Activated T-helper 9 cell treated with anti-CD3 and anti-CD28 coated beads, Interleukin-2, amount 50 U/mL, for 16 hours (primary cell): ENCODE data around the gene FBXL5.
"Not testable (repeated sequence)": the region's sequence is repeated elsewhere in the genome, so short reads cannot be mapped to it uniquely, and the experiment has no call there.

Experiments used
- DNase-seq: peaks from one replicate; pipeline ENCODE4 v3.0.0-alpha.2; 2020; ENCODE audit warnings: low read depth

Gene FBXL5

GRCh38 chr4:15651676-15652075 lies 3.5 kb downstream of the FBXL5 start:
- no peak for DNase-seq

- DNase-seq = peak; percentile 20
Observed at GRCh38 chr4:15649914-15650545, 5.1 kb downstream of the FBXL5 start.

GRCh38 chr4:15648600-15648999 lies 6.6 kb downstream of the FBXL5 start:
- no peak for DNase-seq

GRCh38 chr4:15638418-15638817 lies 16.7 kb downstream of the FBXL5 start:
- DNase-seq = no peak

GRCh38 chr4:15636818-15637217 lies 18.3 kb downstream of the FBXL5 start:
- no peak for DNase-seq

- not testable (repeated sequence) for DNase-seq
Observed at GRCh38 chr4:15617407-15617806, 37.8 kb downstream of the FBXL5 start.

- DNase-seq = not testable (repeated sequence)
Observed at GRCh38 chr4:15614891-15615290, 40.3 kb downstream of the FBXL5 start.

GRCh38 chr4:15612136-15612535 lies 43.0 kb downstream of the FBXL5 start:
- no peak for DNase-seq

GRCh38 chr4:15610855-15611254 lies 44.3 kb downstream of the FBXL5 start:
- no peak for DNase-seq

GRCh38 chr4:15605537-15605936 lies 49.6 kb downstream of the FBXL5 start:
- no peak for DNase-seq

GRCh38 chr4:15601862-15602261 lies 53.3 kb downstream of the FBXL5 start:
- no peak for DNase-seq

GRCh38 chr4:15600176-15600575 lies 55.0 kb downstream of the FBXL5 start:
- no peak for DNase-seq

GRCh38 chr4:15598644-15599043 lies 56.5 kb downstream of the FBXL5 start:
- no peak for DNase-seq

- no peak for DNase-seq
Observed at GRCh38 chr4:15592799-15593198, 62.4 kb downstream of the FBXL5 start.

- DNase-seq = no peak
Observed at GRCh38 chr4:15587649-15588048, 67.5 kb downstream of the FBXL5 start.

- no peak for DNase-seq
Observed at GRCh38 chr4:15586066-15586465, 69.1 kb downstream of the FBXL5 start.

GRCh38 chr4:15585331-15585730 lies 69.8 kb downstream of the FBXL5 start:
- DNase-seq = no peak

- no peak for DNase-seq
Observed at GRCh38 chr4:15584785-15585184, 70.4 kb downstream of the FBXL5 start.

- DNase-seq = no peak
Observed at GRCh38 chr4:15577508-15577907, 77.6 kb downstream of the FBXL5 start.

GRCh38 chr4:15575966-15576365 lies 79.2 kb downstream of the FBXL5 start:
- DNase-seq = no peak

- no peak for DNase-seq
Observed at GRCh38 chr4:15569746-15570145, 85.4 kb downstream of the FBXL5 start.

- DNase-seq = no peak
Observed at GRCh38 chr4:15568821-15569220, 86.3 kb downstream of the FBXL5 start.

- no peak for DNase-seq
Observed at GRCh38 chr4:15563871-15564270, 91.3 kb downstream of the FBXL5 start.

- DNase-seq = no peak
Observed at GRCh38 chr4:15562623-15563022, 92.5 kb downstream of the FBXL5 start.

- no peak for DNase-seq
Observed at GRCh38 chr4:15562114-15562513, 93.0 kb downstream of the FBXL5 start.
